Nephron progenitor cell (in vitro differentiated cells): Measurements from ENCODE around the gene PALLD.

Source experiments
- DNase-seq: peaks from one replicate; pipeline ENCODE4 v3.0.0; 2021
- H3K27ac Mint-ChIP-seq: 2 replicates; pipeline ENCODE4 v1.8.0; 2021; ENCODE audit warnings: mild to moderate bottlenecking, moderate library complexity, mixed read lengths
- H3K27me3 Mint-ChIP-seq: 2 replicates; pipeline ENCODE4 v1.8.0; 2021; ENCODE audit warnings: mild to moderate bottlenecking, low read depth, mixed read lengths; ENCODE audit not compliant: poor library complexity
- H3K36me3 Mint-ChIP-seq: 2 replicates; pipeline ENCODE4 v1.8.0; 2021; ENCODE audit warnings: low read depth, mixed read lengths
- H3K4me1 Mint-ChIP-seq: 2 replicates; pipeline ENCODE4 v1.8.0; 2021; ENCODE audit warnings: mixed read lengths
- H3K4me3 Mint-ChIP-seq: 2 replicates; pipeline ENCODE4 v1.8.0; 2021; ENCODE audit warnings: mild to moderate bottlenecking, moderate library complexity, mixed read lengths
- H3K9me3 Mint-ChIP-seq: 2 replicates; pipeline ENCODE4 v1.8.0; 2021; ENCODE audit warnings: mild to moderate bottlenecking, moderate library complexity, mixed read lengths
- TF ChIP-seq, protein P1 (sequence below): fragments of 200-600 bp; sonication (generic); IDR thresholded peaks from 2 replicates; pipeline ENCODE4 v1.5.0; 2021; ENCODE audit warnings: antibody characterized with exemption

PALLD gene

DNA sequence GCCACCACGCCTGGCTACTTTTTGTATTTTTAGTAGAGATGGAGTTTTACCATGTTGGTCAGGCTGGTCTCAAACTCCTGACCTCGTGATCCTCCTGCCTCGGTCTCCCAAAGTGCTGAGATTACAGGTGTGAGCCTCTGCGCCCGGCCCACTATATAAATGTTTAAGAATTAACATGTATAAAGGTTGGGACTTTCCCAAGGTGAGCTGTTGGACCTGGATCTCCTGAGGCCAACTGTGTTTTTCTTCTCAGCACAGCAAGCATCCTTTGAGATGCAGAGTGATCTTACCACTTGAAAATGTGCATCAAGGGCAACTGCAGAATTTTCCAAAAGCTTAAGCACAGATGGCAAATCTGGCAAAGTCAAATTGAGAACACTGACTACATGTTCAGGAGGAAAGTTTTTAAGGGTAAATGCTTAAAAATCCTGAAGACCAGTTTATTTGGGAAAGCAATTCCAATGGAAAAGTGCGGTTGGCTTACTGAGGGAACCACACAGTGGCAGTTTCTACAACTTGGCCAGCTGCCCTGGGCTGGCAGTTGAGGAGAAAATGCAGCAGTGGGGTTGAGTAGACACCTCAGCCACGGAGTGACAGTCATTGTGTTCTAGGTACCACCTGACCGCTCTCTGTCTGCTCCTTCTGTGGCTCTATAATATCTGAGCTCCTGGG, 344.3 kb downstream of the PALLD start:
- TF ChIP-seq, protein P1, sequence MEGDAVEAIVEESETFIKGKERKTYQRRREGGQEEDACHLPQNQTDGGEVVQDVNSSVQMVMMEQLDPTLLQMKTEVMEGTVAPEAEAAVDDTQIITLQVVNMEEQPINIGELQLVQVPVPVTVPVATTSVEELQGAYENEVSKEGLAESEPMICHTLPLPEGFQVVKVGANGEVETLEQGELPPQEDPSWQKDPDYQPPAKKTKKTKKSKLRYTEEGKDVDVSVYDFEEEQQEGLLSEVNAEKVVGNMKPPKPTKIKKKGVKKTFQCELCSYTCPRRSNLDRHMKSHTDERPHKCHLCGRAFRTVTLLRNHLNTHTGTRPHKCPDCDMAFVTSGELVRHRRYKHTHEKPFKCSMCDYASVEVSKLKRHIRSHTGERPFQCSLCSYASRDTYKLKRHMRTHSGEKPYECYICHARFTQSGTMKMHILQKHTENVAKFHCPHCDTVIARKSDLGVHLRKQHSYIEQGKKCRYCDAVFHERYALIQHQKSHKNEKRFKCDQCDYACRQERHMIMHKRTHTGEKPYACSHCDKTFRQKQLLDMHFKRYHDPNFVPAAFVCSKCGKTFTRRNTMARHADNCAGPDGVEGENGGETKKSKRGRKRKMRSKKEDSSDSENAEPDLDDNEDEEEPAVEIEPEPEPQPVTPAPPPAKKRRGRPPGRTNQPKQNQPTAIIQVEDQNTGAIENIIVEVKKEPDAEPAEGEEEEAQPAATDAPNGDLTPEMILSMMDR = no peak
- DNase-seq = no peak
- H3K4me3 Mint-ChIP-seq = no peak overlapping the region
- no peak overlapping the region for H3K27ac Mint-ChIP-seq
- H3K9me3 Mint-ChIP-seq = peaks cover 9% of the 10 kb centered on the region
- peaks cover 6% of the 10 kb centered on the region for H3K27me3 Mint-ChIP-seq
- peaks cover 36% of the 10 kb centered on the region for H3K4me1 Mint-ChIP-seq
- H3K36me3 Mint-ChIP-seq = peaks cover 76% of the 10 kb centered on the region

DNA sequence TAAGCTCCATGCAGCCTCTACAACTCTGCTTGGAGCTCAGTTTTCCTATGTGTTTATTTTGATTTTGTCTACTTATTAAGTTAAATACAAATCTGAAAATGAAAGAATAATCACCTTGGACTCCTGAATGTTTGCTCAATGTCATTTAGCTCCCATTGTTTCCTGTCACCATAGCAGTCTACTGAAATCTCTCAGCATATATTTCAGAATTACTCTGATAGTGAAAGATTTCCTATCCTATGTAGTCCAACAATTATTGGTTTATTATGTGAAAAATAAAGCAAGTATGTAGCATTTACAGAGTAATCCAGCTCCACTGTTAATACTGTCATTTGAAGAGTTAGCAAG, 344.8 kb downstream of the PALLD start:
- Mint-ChIP-seq H3K4me1 (peaks cover 35% of the 10 kb centered on the region), H3K27me3 (peaks cover 6% of the 10 kb centered on the region), H3K27ac (no peak overlapping the region), H3K9me3 (peaks cover 9% of the 10 kb centered on the region), H3K4me3 (no peak overlapping the region), H3K36me3 (peaks cover 71% of the 10 kb centered on the region)
- no peak for DNase-seq
- TF ChIP-seq, protein P1 = no peak

DNA sequence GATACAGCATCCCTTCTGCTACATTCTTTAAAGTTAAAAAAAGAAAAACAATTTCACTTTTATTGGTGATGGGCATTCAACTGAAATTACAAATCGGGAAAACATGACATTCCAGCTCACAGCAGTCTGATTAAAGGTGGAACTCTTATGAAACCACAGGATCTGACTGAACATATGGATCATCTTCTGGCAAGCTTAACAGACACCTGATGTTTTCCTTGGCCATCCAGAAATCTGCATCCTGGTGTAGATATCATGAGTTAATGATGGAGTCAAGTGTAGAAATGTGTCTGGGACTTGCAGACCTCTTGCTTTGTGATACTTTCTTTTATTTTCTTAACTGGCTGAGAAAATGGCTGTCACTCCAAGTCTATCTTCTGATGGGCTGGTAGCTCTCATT, 345.3 kb downstream of the PALLD start:
- DNase-seq = no peak
- peaks cover 9% of the 10 kb centered on the region for H3K9me3 Mint-ChIP-seq
- peaks cover 6% of the 10 kb centered on the region for H3K27me3 Mint-ChIP-seq
- H3K4me3 Mint-ChIP-seq = no peak overlapping the region
- peaks cover 66% of the 10 kb centered on the region for H3K36me3 Mint-ChIP-seq
- TF ChIP-seq, protein P1 = no peak
- H3K27ac Mint-ChIP-seq = no peak overlapping the region
- peaks cover 35% of the 10 kb centered on the region for H3K4me1 Mint-ChIP-seq

DNA sequence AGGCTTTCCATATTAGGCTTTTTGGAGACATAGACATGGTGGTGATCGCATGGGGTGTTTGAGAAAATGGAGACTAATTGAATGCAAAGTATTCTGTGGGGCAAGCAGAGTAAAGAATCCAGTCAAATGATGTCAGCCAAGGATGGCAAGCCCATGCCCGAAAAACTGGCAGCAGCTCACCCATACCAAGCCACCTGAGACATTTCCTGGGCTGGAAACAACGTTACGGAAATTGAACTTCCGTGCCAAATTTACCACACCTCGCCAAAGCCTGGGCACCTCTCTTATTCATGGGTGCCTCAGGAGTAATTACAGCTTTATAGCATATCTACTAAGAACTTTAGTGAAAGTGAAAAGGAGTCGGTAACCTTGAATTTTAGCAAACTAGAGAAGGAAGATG, 346.8 kb downstream of the PALLD start:
- no peak for DNase-seq
- Mint-ChIP-seq H3K27ac (no peak overlapping the region), H3K9me3 (no peaks in the 10 kb centered on the region), H3K36me3 (peaks cover 51% of the 10 kb centered on the region), H3K4me3 (no peak overlapping the region), H3K27me3 (no peaks in the 10 kb centered on the region), H3K4me1 (peaks cover 38% of the 10 kb centered on the region)
- TF ChIP-seq, protein P1 = no peak

DNA sequence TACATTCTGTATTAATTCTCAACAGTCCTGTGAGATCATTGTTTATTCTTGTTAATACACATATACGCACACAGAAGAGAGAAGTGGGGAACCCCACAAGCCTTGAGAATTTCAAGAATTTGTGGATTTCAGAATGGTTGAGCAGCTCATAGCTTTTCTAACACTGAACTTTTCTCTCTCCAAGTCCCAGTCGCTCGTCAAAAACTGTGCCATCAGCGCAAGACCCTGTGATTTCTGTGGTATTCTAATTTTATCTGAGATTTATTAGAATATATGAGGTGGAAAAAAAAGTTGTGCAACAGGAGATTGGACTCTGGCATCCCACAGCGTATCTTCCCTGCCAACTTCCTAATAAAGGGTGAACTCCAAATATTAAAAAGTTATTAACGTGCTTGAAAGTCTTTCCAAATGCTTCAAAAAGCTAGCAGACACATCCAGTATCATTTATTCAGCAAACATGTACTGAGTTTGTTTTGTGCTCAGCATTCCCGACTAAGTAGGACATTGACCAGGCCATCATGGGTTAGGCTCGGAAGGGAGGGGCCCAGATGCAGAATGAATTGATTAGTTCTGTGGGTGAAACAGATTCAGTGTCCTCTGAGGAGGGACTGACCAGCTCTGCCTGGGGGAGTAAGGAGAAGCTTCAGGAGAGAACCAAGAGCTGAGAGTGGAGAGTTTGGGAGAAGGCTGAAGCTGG, 347.6 kb downstream of the PALLD start:
- Mint-ChIP-seq H3K36me3 (peaks cover 43% of the 10 kb centered on the region), H3K27me3 (no peaks in the 10 kb centered on the region), H3K4me3 (no peak overlapping the region), H3K27ac (peak overlapping the region; percentile 12), H3K4me1 (peaks cover 46% of the 10 kb centered on the region), H3K9me3 (no peaks in the 10 kb centered on the region)
- no peak for DNase-seq
- TF ChIP-seq, protein P1 = no peak

DNA sequence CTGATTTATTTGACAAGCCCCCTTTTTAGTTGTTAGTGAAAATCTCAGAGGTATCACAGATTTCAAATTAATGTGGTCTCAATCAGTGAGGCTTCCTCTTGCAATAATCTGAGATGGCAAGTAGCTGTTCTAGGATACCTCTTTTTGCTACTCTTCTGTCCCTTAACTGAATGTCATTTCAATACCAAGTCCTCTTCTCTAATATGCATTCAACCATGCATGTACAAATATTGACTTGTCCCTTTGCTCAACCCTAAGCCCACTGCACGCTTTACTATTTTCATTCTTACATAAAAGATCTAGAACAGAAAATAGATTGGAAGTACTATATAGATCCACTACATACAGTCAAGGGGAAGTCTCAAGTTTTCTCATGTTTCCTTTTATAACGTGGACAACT, 349.0 kb downstream of the PALLD start:
- Mint-ChIP-seq H3K27me3 (no peaks in the 10 kb centered on the region), H3K4me3 (no peak overlapping the region), H3K27ac (no peak overlapping the region), H3K4me1 (peaks cover 58% of the 10 kb centered on the region), H3K36me3 (peaks cover 32% of the 10 kb centered on the region), H3K9me3 (no peaks in the 10 kb centered on the region)
- no peak for DNase-seq
- TF ChIP-seq, protein P1 = no peak
